ENCODE results near the gene FLNB. TPM values are rescaled to one million over a fixed set of nuclear protein-coding genes. Genes with fewer than 3 reads are reported as not detected.

The FLNB gene
- total RNA-seq, 3 donors from 2014 or later (not counting 1 experiment from before 2014, with no cell fraction given): 24.6 to 30.8 (median 26.6) TPM

DNA sequence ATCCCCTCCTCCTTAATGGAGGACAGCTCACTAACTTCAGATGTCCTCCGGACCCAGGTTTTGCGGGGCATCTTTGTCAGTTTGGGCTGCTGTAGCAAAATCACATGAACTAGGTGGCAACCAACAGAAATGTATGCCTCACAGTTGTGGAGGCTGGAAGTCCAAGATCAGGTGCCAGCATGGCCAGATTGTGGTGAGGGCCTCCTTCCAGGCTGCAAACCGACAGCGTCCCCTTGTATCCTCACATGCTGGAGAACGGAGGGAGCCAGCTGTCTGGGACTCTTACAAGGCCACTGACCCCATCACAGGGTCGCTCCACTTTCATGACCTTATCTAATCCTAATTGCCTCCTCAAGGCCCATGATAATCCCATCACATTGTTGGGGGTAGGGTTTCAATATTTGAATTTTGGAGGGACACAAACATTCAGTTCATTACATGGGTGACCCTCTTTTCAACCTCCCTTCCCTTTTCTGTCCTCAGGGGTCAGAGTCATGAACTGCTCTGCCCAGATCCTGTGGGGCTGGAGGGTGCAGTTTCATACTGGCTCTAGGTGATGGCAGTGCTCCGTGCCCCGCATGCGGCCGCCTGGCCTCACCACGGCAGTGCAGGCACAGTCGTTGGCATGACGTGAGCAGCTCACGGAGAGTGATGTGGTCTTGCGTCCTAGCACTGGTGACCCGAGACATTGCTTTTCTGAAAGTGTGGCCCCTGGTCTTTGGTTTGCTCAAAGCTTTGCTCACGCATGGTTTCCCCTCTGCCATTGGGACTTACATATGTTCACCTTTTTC lies 144.2 kb downstream of the FLNB start:
- no peaks in the 10 kb centered on the region for H3K9me3 ChIP-seq (ENCODE audit: control insufficient read depth, insufficient read depth, low read length)
- Mint-ChIP-seq H3K36me3 (no peaks in the 10 kb centered on the region), H3K9me3 (no peaks in the 10 kb centered on the region), H3K27me3 (ENCODE audit: low read depth in 2 of 2) (no peaks in the 10 kb centered on the region), H3K4me1 (no peaks in the 10 kb centered on the region), H3K27ac (no peak overlapping the region), H3K4me3 (no peak overlapping the region)
- peaks cover 25% of the 10 kb centered on the region for H3K36me3 ChIP-seq (ENCODE audit: control insufficient read depth, insufficient read depth, low read length)
- 95% methylated on average over 17 of the region's 17 CpGs for WGBS (ENCODE audit: insufficient coverage)
- H3K4me1 ChIP-seq (ENCODE audit: control insufficient read depth, insufficient read depth, low read length): no peaks in the 10 kb centered on the region
- H3K4me3 ChIP-seq (ENCODE audit: low read length): no peak overlapping the region
- H3K27ac ChIP-seq (ENCODE audit: low read length): no peak overlapping the region
- ATAC-seq (no peak), DNase-seq (no peak)
- no peaks in the 10 kb centered on the region for H3K27me3 ChIP-seq (ENCODE audit: control insufficient read depth, insufficient read depth, low read length)
- TF ChIP-seq, protein P1, sequence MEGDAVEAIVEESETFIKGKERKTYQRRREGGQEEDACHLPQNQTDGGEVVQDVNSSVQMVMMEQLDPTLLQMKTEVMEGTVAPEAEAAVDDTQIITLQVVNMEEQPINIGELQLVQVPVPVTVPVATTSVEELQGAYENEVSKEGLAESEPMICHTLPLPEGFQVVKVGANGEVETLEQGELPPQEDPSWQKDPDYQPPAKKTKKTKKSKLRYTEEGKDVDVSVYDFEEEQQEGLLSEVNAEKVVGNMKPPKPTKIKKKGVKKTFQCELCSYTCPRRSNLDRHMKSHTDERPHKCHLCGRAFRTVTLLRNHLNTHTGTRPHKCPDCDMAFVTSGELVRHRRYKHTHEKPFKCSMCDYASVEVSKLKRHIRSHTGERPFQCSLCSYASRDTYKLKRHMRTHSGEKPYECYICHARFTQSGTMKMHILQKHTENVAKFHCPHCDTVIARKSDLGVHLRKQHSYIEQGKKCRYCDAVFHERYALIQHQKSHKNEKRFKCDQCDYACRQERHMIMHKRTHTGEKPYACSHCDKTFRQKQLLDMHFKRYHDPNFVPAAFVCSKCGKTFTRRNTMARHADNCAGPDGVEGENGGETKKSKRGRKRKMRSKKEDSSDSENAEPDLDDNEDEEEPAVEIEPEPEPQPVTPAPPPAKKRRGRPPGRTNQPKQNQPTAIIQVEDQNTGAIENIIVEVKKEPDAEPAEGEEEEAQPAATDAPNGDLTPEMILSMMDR (IDR thresholded peaks at IDR 0.05): no peak
- intact Hi-C loops (cut with micrococcal nuclease): no loop called here

DNA sequence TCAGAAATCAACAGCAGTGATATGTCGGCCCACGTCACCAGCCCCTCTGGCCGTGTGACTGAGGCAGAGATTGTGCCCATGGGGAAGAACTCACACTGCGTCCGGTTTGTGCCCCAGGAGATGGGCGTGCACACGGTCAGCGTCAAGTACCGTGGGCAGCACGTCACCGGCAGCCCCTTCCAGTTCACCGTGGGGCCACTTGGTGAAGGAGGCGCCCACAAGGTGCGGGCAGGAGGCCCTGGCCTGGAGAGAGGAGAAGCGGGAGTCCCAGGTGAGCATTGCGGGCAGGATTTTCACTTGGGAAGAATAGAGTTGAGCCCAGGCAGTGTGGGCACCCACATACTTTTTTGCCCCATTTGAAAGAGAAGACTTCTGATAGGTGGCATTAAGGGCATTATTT lies 145.1 kb downstream of the FLNB start:
- Mint-ChIP-seq H3K27ac (no peak overlapping the region), H3K27me3 (ENCODE audit: low read depth in 2 of 2) (no peaks in the 10 kb centered on the region), H3K36me3 (no peaks in the 10 kb centered on the region), H3K9me3 (no peaks in the 10 kb centered on the region), H3K4me3 (no peak overlapping the region), H3K4me1 (no peaks in the 10 kb centered on the region)
- intact Hi-C loops (cut with micrococcal nuclease): no loop called here
- Histone ChIP-seq H3K27ac (ENCODE audit: low read length) (no peak overlapping the region), H3K4me3 (ENCODE audit: low read length) (no peak overlapping the region), H3K4me1 (ENCODE audit: control insufficient read depth, insufficient read depth, low read length) (no peaks in the 10 kb centered on the region), H3K36me3 (ENCODE audit: control insufficient read depth, insufficient read depth, low read length) (peaks cover 19% of the 10 kb centered on the region), H3K9me3 (ENCODE audit: control insufficient read depth, insufficient read depth, low read length) (no peaks in the 10 kb centered on the region), H3K27me3 (ENCODE audit: control insufficient read depth, insufficient read depth, low read length) (no peaks in the 10 kb centered on the region)
- TF ChIP-seq, protein P1 (IDR thresholded peaks at IDR 0.05): no peak
- DNase-seq: no peak
- no peak for ATAC-seq
- 95% methylated on average over 16 of the region's 16 CpGs for WGBS (ENCODE audit: insufficient coverage)

DNA sequence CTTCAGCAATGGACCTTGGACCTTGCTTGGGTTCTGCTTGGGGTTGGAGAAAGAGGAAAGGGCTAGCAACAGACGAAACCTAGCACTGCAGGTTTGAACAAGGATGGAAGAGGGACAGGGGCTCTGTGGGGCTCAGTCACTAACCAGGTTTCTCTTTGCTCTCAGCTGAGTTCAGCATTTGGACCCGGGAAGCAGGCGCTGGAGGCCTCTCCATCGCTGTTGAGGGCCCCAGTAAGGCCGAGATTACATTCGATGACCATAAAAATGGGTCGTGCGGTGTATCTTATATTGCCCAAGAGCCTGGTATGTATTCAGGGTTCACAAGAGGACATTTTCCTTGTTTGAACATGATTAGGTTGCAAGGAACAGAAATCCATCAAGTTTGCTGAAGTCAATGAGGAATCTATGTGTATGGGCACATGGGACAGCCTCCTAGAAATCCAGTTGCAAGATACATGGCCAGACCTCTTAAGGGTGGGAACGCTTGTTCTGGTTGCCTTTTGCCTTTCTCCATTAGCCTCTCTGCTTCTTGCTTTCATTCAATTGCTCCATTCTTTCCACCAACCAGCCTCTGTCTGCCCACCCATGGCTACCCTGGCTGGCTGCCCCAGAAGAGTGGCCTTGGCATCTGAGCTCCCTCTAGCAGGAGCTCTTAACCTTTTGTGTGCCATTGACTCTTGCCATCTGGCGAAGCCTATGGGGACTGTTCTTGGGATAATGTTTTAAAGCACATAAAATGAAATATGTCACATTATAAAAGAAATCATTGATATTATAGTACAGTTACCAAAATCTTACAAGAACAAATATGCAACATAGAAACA lies 146.6 kb downstream of the FLNB start:
- no peak for ATAC-seq
- no peaks in the 10 kb centered on the region for H3K27me3 ChIP-seq (ENCODE audit: control insufficient read depth, insufficient read depth, low read length)
- Mint-ChIP-seq H3K27me3 (ENCODE audit: low read depth in 2 of 2) (no peaks in the 10 kb centered on the region), H3K9me3 (no peaks in the 10 kb centered on the region), H3K4me1 (no peaks in the 10 kb centered on the region), H3K4me3 (no peak overlapping the region), H3K27ac (no peak overlapping the region), H3K36me3 (no peaks in the 10 kb centered on the region)
- no peak for DNase-seq
- no peaks in the 10 kb centered on the region for H3K9me3 ChIP-seq (ENCODE audit: control insufficient read depth, insufficient read depth, low read length)
- TF ChIP-seq, protein P1 (IDR thresholded peaks at IDR 0.05): no peak
- no peak overlapping the region for H3K27ac ChIP-seq (ENCODE audit: low read length)
- H3K4me1 ChIP-seq (ENCODE audit: control insufficient read depth, insufficient read depth, low read length): no peaks in the 10 kb centered on the region
- 98% methylated on average over 10 of the region's 10 CpGs for WGBS (ENCODE audit: insufficient coverage)
- H3K4me3 ChIP-seq (ENCODE audit: low read length): no peak overlapping the region
- H3K36me3 ChIP-seq (ENCODE audit: control insufficient read depth, insufficient read depth, low read length): peaks cover 8% of the 10 kb centered on the region
- intact Hi-C loops (cut with micrococcal nuclease): no loop called here
